Measurements from ENCODE around the gene PUSL1. TPM values are rescaled to one million over a fixed set of nuclear protein-coding genes. Genes with fewer than 3 reads are reported as not detected.

PUSL1 gene
- total and polyA plus RNA-seq, 2 of the 13 experiments (the other 11 are each of a cell fraction or from before 2014, with no cell fraction given) = 8.3 to 22.2 TPM

DNA sequence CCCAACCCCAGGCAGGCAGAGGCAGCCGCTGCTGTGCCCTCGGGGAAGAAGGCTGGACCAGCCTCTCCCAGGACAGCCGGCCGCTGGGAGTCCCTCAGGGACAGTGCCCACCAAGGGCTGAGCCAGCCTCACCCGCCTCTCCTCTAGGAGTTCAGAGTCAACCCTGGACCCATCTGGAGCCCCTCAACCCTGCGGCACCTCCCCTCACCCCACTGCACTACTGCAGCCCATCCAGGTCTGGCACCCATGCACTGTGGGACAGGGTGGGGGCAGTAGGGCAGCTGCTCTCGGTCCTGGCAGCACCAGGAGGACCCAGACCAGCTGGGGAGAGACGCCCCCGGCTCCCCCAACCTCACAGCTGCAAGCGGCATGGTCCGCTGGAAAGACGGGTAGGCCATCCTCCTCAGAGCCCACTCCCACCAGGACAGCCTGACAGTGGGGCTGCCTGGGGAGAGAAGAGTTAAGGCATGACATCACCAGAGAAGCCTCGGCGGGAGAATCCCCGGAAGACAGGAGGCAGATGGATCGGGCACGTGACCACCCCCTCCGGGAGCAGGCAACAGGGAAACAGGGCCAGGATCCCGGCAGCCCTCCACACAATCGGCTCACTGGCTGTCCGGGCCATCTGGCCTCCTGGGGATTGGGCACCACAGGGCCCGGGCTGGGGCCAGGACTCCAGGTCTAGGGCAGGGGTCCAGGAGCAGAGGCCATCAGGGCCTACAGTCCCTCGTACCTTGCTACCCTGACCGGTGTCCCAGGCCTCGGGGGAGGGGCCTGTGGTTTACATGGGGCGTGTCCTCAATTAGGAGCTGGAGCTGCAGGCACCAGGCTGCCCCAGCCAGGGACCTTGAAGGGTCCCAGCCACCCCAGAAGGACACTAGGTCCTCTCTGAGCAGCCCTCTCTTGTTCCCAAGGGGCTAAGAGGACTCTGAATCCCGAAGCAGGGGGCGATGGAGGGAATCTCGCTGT, 3.8 kb upstream of the PUSL1 start (continued):
- TF ChIP-seq, protein P1, sequence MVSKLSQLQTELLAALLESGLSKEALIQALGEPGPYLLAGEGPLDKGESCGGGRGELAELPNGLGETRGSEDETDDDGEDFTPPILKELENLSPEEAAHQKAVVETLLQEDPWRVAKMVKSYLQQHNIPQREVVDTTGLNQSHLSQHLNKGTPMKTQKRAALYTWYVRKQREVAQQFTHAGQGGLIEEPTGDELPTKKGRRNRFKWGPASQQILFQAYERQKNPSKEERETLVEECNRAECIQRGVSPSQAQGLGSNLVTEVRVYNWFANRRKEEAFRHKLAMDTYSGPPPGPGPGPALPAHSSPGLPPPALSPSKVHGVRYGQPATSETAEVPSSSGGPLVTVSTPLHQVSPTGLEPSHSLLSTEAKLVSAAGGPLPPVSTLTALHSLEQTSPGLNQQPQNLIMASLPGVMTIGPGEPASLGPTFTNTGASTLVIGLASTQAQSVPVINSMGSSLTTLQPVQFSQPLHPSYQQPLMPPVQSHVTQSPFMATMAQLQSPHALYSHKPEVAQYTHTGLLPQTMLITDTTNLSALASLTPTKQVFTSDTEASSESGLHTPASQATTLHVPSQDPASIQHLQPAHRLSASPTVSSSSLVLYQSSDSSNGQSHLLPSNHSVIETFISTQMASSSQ (IDR thresholded peaks at IDR 0.05; ENCODE audit: low read depth) = no peak
- TF ChIP-seq, protein P1 (CRISPR knock-in tag; IDR thresholded peaks at IDR 0.05; ENCODE audit: borderline replicate concordance) = 0 out of 2 replicates have a peak, but pooled peaks have one; percentile 31
- TF ChIP-seq NFE2 (CRISPR knock-in tag; IDR thresholded peaks at IDR 0.05) (no peak), NR3C1 (CRISPR knock-in tag; IDR thresholded peaks at IDR 0.05) (no peak), RAD51 (IDR thresholded peaks at IDR 0.05; ENCODE audit: borderline replicate concordance) (no peak; the same call in 1 of the 2 replicates), FOXJ3 (CRISPR knock-in tag; IDR thresholded peaks at IDR 0.05; ENCODE audit: borderline replicate concordance) (no peak), ZNF761 (CRISPR knock-in tag; conservative IDR thresholded peaks at IDR 0.05) (no peak), TRIM24 (CRISPR knock-in tag; IDR thresholded peaks at IDR 0.05) (no peak), SSRP1 (CRISPR knock-in tag; IDR thresholded peaks at IDR 0.05) (0 out of 2 replicates have a peak, but pooled peaks have one; percentile 39), MEF2D (CRISPR knock-in tag; IDR thresholded peaks at IDR 0.05) (no peak; the same call in 1 of the 2 replicates), ZNF691 (CRISPR knock-in tag; IDR thresholded peaks at IDR 0.05; ENCODE audit: borderline replicate concordance, low read depth) (no peak), ZSCAN21 (CRISPR knock-in tag; IDR thresholded peaks at IDR 0.05; ENCODE audit: borderline replicate concordance) (no peak), ISL2 (CRISPR knock-in tag; IDR thresholded peaks at IDR 0.05) (no peak), ZNF780A (CRISPR knock-in tag; IDR thresholded peaks at IDR 0.05) (0 out of 2 replicates have a peak, but pooled peaks have one; percentile 27), SAP130 (CRISPR knock-in tag; IDR thresholded peaks at IDR 0.05; ENCODE audit: low read depth) (peak; percentile 7), ATF3 (CRISPR knock-in tag; IDR thresholded peaks at IDR 0.05) (peak; percentile 63; the same call in 1 of the 2 replicates), CHD2 (IDR thresholded peaks at IDR 0.05; ENCODE audit: low read depth, low read length) (no peak), ZNF326 (CRISPR knock-in tag; IDR thresholded peaks at IDR 0.05; ENCODE audit: borderline replicate concordance) (no peak), SYNCRIP (IDR thresholded peaks at IDR 0.05; ENCODE audit: insufficient read depth, low read depth, low read length) (no peak)
- TF ChIP-seq, protein P2, sequence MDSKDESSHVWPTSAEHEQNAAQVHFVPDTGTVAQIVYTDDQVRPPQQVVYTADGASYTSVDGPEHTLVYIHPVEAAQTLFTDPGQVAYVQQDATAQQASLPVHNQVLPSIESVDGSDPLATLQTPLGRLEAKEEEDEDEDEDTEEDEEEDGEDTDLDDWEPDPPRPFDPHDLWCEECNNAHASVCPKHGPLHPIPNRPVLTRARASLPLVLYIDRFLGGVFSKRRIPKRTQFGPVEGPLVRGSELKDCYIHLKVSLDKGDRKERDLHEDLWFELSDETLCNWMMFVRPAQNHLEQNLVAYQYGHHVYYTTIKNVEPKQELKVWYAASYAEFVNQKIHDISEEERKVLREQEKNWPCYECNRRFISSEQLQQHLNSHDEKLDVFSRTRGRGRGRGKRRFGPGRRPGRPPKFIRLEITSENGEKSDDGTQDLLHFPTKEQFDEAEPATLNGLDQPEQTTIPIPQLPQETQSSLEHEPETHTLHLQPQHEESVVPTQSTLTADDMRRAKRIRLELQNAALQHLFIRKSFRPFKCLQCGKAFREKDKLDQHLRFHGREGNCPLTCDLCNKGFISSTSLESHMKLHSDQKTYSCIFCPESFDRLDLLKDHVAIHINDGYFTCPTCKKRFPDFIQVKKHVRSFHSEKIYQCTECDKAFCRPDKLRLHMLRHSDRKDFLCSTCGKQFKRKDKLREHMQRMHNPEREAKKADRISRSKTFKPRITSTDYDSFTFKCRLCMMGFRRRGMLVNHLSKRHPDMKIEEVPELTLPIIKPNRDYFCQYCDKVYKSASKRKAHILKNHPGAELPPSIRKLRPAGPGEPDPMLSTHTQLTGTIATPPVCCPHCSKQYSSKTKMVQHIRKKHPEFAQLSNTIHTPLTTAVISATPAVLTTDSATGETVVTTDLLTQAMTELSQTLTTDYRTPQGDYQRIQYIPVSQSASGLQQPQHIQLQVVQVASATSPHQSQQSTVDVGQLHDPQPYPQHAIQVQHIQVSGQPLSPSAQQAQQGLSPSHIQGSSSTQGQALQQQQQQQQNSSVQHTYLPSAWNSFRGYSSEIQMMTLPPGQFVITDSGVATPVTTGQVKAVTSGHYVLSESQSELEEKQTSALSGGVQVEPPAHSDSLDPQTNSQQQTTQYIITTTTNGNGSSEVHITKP (CRISPR knock-in tag; IDR thresholded peaks at IDR 0.05; ENCODE audit: low read depth) = no peak

Measured in HepG2 (cell line).